K562 (cell line): Measurements from ENCODE around the gene AIFM3. TPM values are rescaled to one million over a fixed set of nuclear protein-coding genes. Genes with fewer than 3 reads are reported as not detected.

Experiments
- ATAC-seq: fragments of 200-7000 bp; cut with Tn5 transposase; 3 replicates; pipeline ENCODE4 v1.9.1; 2020; ENCODE audit warnings: moderate library complexity
- BruUV-seq: library from RNA; stranded (reverse); fragments of 400-500 nt; replicated peaks from 2 replicates; lab custom pipeline; 2021; lab: Mats Ljungman, UMichigan
- CTCF ChIA-PET: fragments of 300-600 bp; formaldehyde crosslinking; extraction: SDS; loops from one replicate; lab custom pipeline; 2021; ENCODE audit warnings: low intra/inter-chr PET ratio; lab: Yijun Ruan, JAX
- POLR2A ChIA-PET: fragments of 300-600, 350-650 bp; sonication (Branson Sonifier 250); formaldehyde crosslinking; extraction: SDS; loops from one replicate; lab custom pipeline; 2021; ENCODE audit warnings: antibody characterized with exemption, inconsistent platforms; lab: Yijun Ruan, JAX
- DNase-seq, 4 experiments: peaks; one replicate each; pipeline versions ENCODE4 v3.0.0 to v3.0.0-alpha.2; 2011 to 2018; ENCODE audit warnings: low spot score in 3 of 4, mixed read lengths in 3 of 4; ENCODE audit errors: extremely low read depth in 1 of 4
- FAIRE-seq: peaks from 2 replicates; lab custom pipeline; 2011; peaks lifted over from hg19 to GRCh38; lab: Jason Lieb, UNC
- H2AFZ ChIP-seq: 2 replicates; pipeline ENCODE4 v1.6.0; 2011; ENCODE audit warnings: low read depth, low read length, control low read depth, inconsistent platforms
- H3K27ac ChIP-seq: fragments of 200-600 bp; 3 replicates; pipeline ENCODE4 v1.8.0; 2011; ENCODE audit warnings: low read depth, mild to moderate bottlenecking, control low read depth, inconsistent platforms, low read length, moderate library complexity, mixed read lengths; ENCODE audit errors: extremely low read depth
- H3K27me3 ChIP-seq, 2 experiments: fragments of 300-600 bp in 1 of 2; 2 replicates in 1 of 2; 3 replicates in 1 of 2; pipeline versions ENCODE4 v1.6.0 to v1.8.0; 2011; ENCODE audit warnings: inconsistent platforms in 2 of 2, low read length in 2 of 2, mild to moderate bottlenecking in 1 of 2, mixed read lengths in 1 of 2, moderate library complexity in 1 of 2; ENCODE audit not compliant: control insufficient read depth in 2 of 2, insufficient read depth in 2 of 2
- H3K36me3 ChIP-seq: fragments of 300-600 bp; 3 replicates; pipeline ENCODE4 v1.8.0; 2011; ENCODE audit warnings: mild to moderate bottlenecking, low read length, inconsistent platforms; ENCODE audit not compliant: control insufficient read depth, insufficient read depth
- H3K4me1 ChIP-seq, 2 experiments: fragments of 200-600 bp in 1 of 2; replicated peaks in 1 of 2; 2 replicates in 1 of 2; 3 replicates in 1 of 2; pipeline versions ENCODE4 v1.5.1 to v1.8.0; 2011; ENCODE audit warnings: inconsistent platforms in 2 of 2, low read length in 2 of 2, mild to moderate bottlenecking in 1 of 2, mixed read lengths in 1 of 2, moderate library complexity in 1 of 2; ENCODE audit not compliant: control insufficient read depth in 2 of 2, insufficient read depth in 2 of 2
- H3K4me2 ChIP-seq: 2 replicates; pipeline ENCODE4 v1.6.1; 2011; ENCODE audit warnings: low read length, control low read depth, inconsistent platforms, mixed read lengths; ENCODE audit not compliant: insufficient read depth
- H3K4me3 ChIP-seq: fragments of 200-600 bp; sonication (generic), shearing (Covaris generic); 2 replicates; pipeline ENCODE4 v1.5.1; 2016; ENCODE audit warnings: control low read depth, inconsistent platforms
- H3K79me2 ChIP-seq: fragments of 200-600 bp; 3 replicates; pipeline ENCODE4 v1.8.0; 2011; ENCODE audit warnings: low read length, inconsistent platforms; ENCODE audit not compliant: control insufficient read depth, insufficient read depth
- H3K9ac ChIP-seq, 2 experiments: 2 replicates each; pipeline versions ENCODE4 v1.6.0 to v1.6.1; 2011; ENCODE audit warnings: low read depth in 2 of 2, low read length in 2 of 2, control low read depth in 1 of 2, inconsistent platforms in 1 of 2, mild to moderate bottlenecking in 1 of 2, mixed read lengths in 1 of 2; ENCODE audit not compliant: insufficient read depth in 1 of 2
- H3K9me1 ChIP-seq: one replicate; pipeline ENCODE4 v1.6.0; 2011; ENCODE audit warnings: inconsistent platforms, mild to moderate bottlenecking, low read length, moderate library complexity; ENCODE audit not compliant: control insufficient read depth, insufficient read depth
- H3K9me3 ChIP-seq: replicated peaks from 2 replicates; pipeline ENCODE4 v1.5.1; 2011; ENCODE audit warnings: low read depth, low read length, inconsistent platforms; ENCODE audit not compliant: control insufficient read depth, insufficient read depth
- H4K20me1 ChIP-seq: replicated peaks from 2 replicates; pipeline ENCODE4 v1.6.1; 2011; ENCODE audit warnings: low read length, inconsistent platforms, mixed read lengths; ENCODE audit not compliant: control insufficient read depth, insufficient read depth
- CAMTA2 ChIP-seq: fragments of 250-450 bp; sonication (Bioruptor Pico); conservative IDR thresholded peaks from 2 replicates; pipeline ENCODE4 v1.5.1; 2022
- CHD4 ChIP-seq: fragments of 200-600 bp; sonication (generic); IDR thresholded peaks from 3 replicates; pipeline ENCODE4 v1.6.1; 2012; ENCODE audit warnings: low read depth, mild to moderate bottlenecking, mixed read lengths, low read length, inconsistent platforms; ENCODE audit not compliant: insufficient read depth, insufficient replicate concordance, poor library complexity, severe bottlenecking
- COPS2 ChIP-seq: fragments of 450-650 bp; conservative IDR thresholded peaks from 2 replicates; pipeline ENCODE4 v1.6.1; 2016; ENCODE audit warnings: mild to moderate bottlenecking, moderate library complexity
- E2F3 ChIP-seq: fragments of 250-450 bp; sonication (Bioruptor Pico); IDR thresholded peaks from 2 replicates; pipeline ENCODE4 v1.4.0; 2020; ENCODE audit warnings: mild to moderate bottlenecking
- E2F6 ChIP-seq, 2 experiments: IDR thresholded peaks; 2 replicates each; pipeline ENCODE4 v1.6.1; 2011; ENCODE audit warnings: borderline replicate concordance in 1 of 2, control low read depth in 1 of 2, low read depth in 1 of 2, low read length in 1 of 2, mild to moderate bottlenecking in 1 of 2, mixed read lengths in 1 of 2, moderate library complexity in 1 of 2; ENCODE audit not compliant: insufficient read depth in 1 of 2, insufficient read length in 1 of 2, poor library complexity in 1 of 2, severe bottlenecking in 1 of 2; ENCODE audit errors: extremely low read depth in 1 of 2
- HMGXB4 ChIP-seq: sonication (generic); formaldehyde crosslinking; IDR thresholded peaks from 2 replicates; pipeline ENCODE4 v1.8.1; 2023; ENCODE audit warnings: mild to moderate bottlenecking, missing genetic modification reagents
- JUNB ChIP-seq: fragments of 450-650 bp; formaldehyde crosslinking; conservative IDR thresholded peaks from 2 replicates; pipeline ENCODE4 v1.4.0; 2020; ENCODE audit warnings: mild to moderate bottlenecking
- KDM4B ChIP-seq, 2 experiments: fragments of 450-650 bp in 1 of 2; sonication (generic) in 1 of 2; IDR thresholded peaks; 2 replicates each; pipeline ENCODE4 v1.6.1; 2016 to 2017; ENCODE audit warnings: borderline replicate concordance in 2 of 2, antibody characterized with exemption in 1 of 2, low read depth in 1 of 2, mild to moderate bottlenecking in 1 of 2
- MTA1 ChIP-seq: fragments of 450-650 bp; IDR thresholded peaks from 2 replicates; pipeline ENCODE4 v1.6.1; 2017; ENCODE audit warnings: borderline replicate concordance
- NR4A1 ChIP-seq, 2 experiments: fragments of 250-450 bp in 1 of 2; fragments of 450-650 bp in 1 of 2; sonication (Bioruptor Pico) in 1 of 2; IDR thresholded peaks; 2 replicates each; pipeline versions ENCODE4 v1.4.0 to v1.6.1; 2016 to 2020; ENCODE audit warnings: mild to moderate bottlenecking in 2 of 2, missing compliant biosample characterization in 1 of 2, missing genetic modification characterization in 1 of 2, moderate library complexity in 1 of 2
- WHSC1 ChIP-seq: IDR thresholded peaks from one replicate; pipeline ENCODE4 v1.6.1; 2012; ENCODE audit warnings: low read length, control low read depth, inconsistent platforms
- YY1 ChIP-seq, 3 experiments: IDR thresholded peaks; 2 replicates each; pipeline ENCODE4 v1.6.1; 2011; ENCODE audit warnings: low read length in 2 of 3, mild to moderate bottlenecking in 2 of 3, moderate library complexity in 2 of 3, borderline replicate concordance in 1 of 3, control low read depth in 1 of 3, low read depth in 1 of 3; ENCODE audit not compliant: insufficient read depth in 3 of 3, insufficient replicate concordance in 2 of 3, control insufficient read depth in 1 of 3, insufficient read length in 1 of 3; ENCODE audit errors: extremely low read depth in 1 of 3
- ZFP36 ChIP-seq: fragments of 150-350 bp; IDR thresholded peaks from 2 replicates; pipeline ENCODE4 v1.6.1; 2018; ENCODE audit warnings: low read length, low read depth; ENCODE audit not compliant: partially characterized antibody
- ZNF165 ChIP-seq: fragments of 250-450 bp; sonication (Bioruptor Pico); IDR thresholded peaks from 2 replicates; pipeline ENCODE4 v1.4.0; 2020; ENCODE audit warnings: borderline replicate concordance
- ZNF311 ChIP-seq: fragments of 250-450 bp; sonication (Bioruptor Pico); IDR thresholded peaks from 2 replicates; pipeline ENCODE4 v1.4.0; 2020; ENCODE audit warnings: mild to moderate bottlenecking, moderate library complexity
- ZNF764 ChIP-seq: fragments of 250-450 bp; sonication (Bioruptor Pico); IDR thresholded peaks from 2 replicates; pipeline ENCODE4 v1.4.0; 2020; ENCODE audit warnings: low read depth, mild to moderate bottlenecking, moderate library complexity
- WGBS: fragments of 100-300 bp; shearing (Covaris generic); methylation state at CpG from one replicate; pipeline ENCODE4 v1.1.6; 2016; ENCODE audit warnings: low coverage, mixed read lengths; ENCODE audit not compliant: insufficient coverage; ENCODE audit errors: missing lambda C conversion rate; 5-methylcytosine and 5-hydroxymethylcytosine counted together
- in situ Hi-C: fragments of 300-500 bp; cut with MboI; formaldehyde crosslinking; loops from 4 replicates; pipeline ENCODE4 v1.15.0; 2018; ENCODE audit warnings: inconsistent platforms, mixed read lengths
- intact Hi-C: fragments of 100-400 bp; cut with micrococcal nuclease; formaldehyde crosslinking; loops from 2 replicates; pipeline ENCODE4 v1.14.2; 2022
- polyA plus RNA-seq, 8 experiments: library from polyadenylated mRNA; depleted of rRNA in 4 of 8; stranded (reverse) in 5 of 8; unstranded in 3 of 8; fragments of >200 nt; fragmentation: Nextera tagmentation in 2 of 8; fragmentation: Illumina TruSeq in 1 of 8; extraction: Ambion mirVana in 2 of 8; extraction: Trizol in 1 of 8; gene quantifications; 2 replicates each; pipeline versions ENCODE4 v1.2.1 to v1.2.3, GENCODE V29; 2011 to 2014; ENCODE audit warnings: inconsistent platforms in 1 of 8, missing spikeins in 1 of 8
- total RNA-seq, 7 experiments: library from RNA; depleted of rRNA in 6 of 7; stranded (reverse); fragments of >200 nt in 6 of 7; fragmentation: Illumina TruSeq in 2 of 7; extraction: Trizol in 2 of 7; gene quantifications; 2 replicates each; pipeline versions ENCODE4 v1.2.1 to v1.2.3, GENCODE V29; 2011 to 2021; ENCODE audit warnings: low replicate concordance in 1 of 7
- TF ChIP-seq, protein P1 (sequence below): fragments of 450-650 bp; formaldehyde crosslinking; IDR thresholded peaks from 2 replicates; pipeline ENCODE4 v1.4.0; 2022; ENCODE audit warnings: mild to moderate bottlenecking, moderate library complexity

The AIFM3 gene
- total and polyA plus RNA-seq, 9 of the 15 experiments (the other 6 are each of a cell fraction or from before 2014, with no cell fraction given) = 0.03 to 0.20 (median 0.07) TPM; not detected in 1

- ChIA-PET CTCF (no interaction called here), POLR2A (interaction anchor here (0.7 to 6.8 kb wide), 7 partner anchors 10 to 87 kb away, joined by 3 to 127 read pairs (median 5); partner anchors contain the start of gene THAP7)
- Histone ChIP-seq H3K36me3 (peaks cover 67% of the 10 kb centered on the region), H3K9ac (peak overlapping the region in 1 of 2 experiments; percentile 31; a peak in 2 of 4 replicates), H3K4me1 (peaks cover 17 to 49% of the 10 kb centered on the region in 2 experiments), H3K4me3 (no peak overlapping the region), H3K27ac (no peak overlapping the region), H3K27me3 (no peaks in the 10 kb centered on the region), H3K9me3 (no peaks in the 10 kb centered on the region), H4K20me1 (0 out of 2 replicates have a peak, but pooled peaks cover 4% of the 10 kb centered on the region), H3K79me2 (peaks cover 23% of the 10 kb centered on the region), H3K4me2 (no peak overlapping the region), H2AFZ (no peak overlapping the region), H3K9me1 (peaks cover 17% of the 10 kb centered on the region)
- no peak for DNase-seq
- BruUV-seq = no TSS peak
- intact Hi-C loops (no loop called here), in situ Hi-C loops (no loop called here)
- FAIRE-seq = no peak
- WGBS = 96% methylated on average over 7 of the region's 7 CpGs
- ATAC-seq = no peak
- TF ChIP-seq NR4A1 (CRISPR knock-in tag; IDR thresholded peaks at IDR 0.05) (0 out of 2 replicates have a peak, but pooled peaks have one; percentile 11), NR4A1 (tag; IDR thresholded peaks at IDR 0.05) (no peak), CAMTA2 (CRISPR knock-in tag) (0 out of 2 replicates have a peak, but pooled peaks have one; percentile 57), HMGXB4 (CRISPR knock-in tag) (0 out of 2 replicates have a peak, but pooled peaks have one; percentile 30), KDM4B (IDR thresholded peaks at IDR 0.05; ENCODE audit: borderline replicate concordance in 2 of 2, low read depth in 1 of 2) (no peak), MTA1 (no peak), WHSC1 (peak; percentile 43), COPS2 (no peak), ZNF764 (CRISPR knock-in tag) (0 out of 2 replicates have a peak, but pooled peaks have one; percentile 26), E2F6 (IDR thresholded peaks at IDR 0.05; ENCODE audit: borderline replicate concordance in 1 of 2, extremely low read depth in 1 of 2, insufficient read depth in 1 of 2, insufficient read length in 1 of 2, low read depth in 1 of 2, low read length in 1 of 2, poor library complexity in 1 of 2, severe bottlenecking in 1 of 2) (peak in 1 of 2 experiments; percentile 3), CHD4 (no peak), ZFP36 (no peak), E2F3 (CRISPR knock-in tag) (peak; percentile 65; the same call in 1 of the 2 replicates), YY1 (IDR thresholded peaks at IDR 0.05; ENCODE audit: borderline replicate concordance in 1 of 3, control insufficient read depth in 1 of 3, extremely low read depth in 1 of 3, insufficient read depth in 3 of 3, insufficient read length in 1 of 3, insufficient replicate concordance in 2 of 3, low read depth in 1 of 3, low read length in 2 of 3) (no peak), ZNF311 (no peak), ZNF165 (CRISPR knock-in tag) (peak; percentile 57; the same call in 1 of the 2 replicates), JUNB (CRISPR knock-in tag) (no peak)
- TF ChIP-seq, protein P1, sequence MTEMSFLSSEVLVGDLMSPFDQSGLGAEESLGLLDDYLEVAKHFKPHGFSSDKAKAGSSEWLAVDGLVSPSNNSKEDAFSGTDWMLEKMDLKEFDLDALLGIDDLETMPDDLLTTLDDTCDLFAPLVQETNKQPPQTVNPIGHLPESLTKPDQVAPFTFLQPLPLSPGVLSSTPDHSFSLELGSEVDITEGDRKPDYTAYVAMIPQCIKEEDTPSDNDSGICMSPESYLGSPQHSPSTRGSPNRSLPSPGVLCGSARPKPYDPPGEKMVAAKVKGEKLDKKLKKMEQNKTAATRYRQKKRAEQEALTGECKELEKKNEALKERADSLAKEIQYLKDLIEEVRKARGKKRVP (CRISPR knock-in tag) = no peak
These were observed 18.7 kb downstream of the AIFM3 start for GRCh38 chr22:20985720-20986119.
